Activated CD4-positive, alpha-beta T cell treated with anti-CD3 and anti-CD28 coated beads, Interleukin-2, amount 50 U/mL, for 4 hours (primary cell): ENCODE results near the gene NTN3.
A peak's percentile ranks its signal among the peaks of the same experiment; 100 is the strongest.

ENCODE experiments used
- DNase-seq, 2 experiments: peaks; one replicate each; pipeline ENCODE4 v3.0.0-alpha.2; 2020

The NTN3 gene

DNA sequence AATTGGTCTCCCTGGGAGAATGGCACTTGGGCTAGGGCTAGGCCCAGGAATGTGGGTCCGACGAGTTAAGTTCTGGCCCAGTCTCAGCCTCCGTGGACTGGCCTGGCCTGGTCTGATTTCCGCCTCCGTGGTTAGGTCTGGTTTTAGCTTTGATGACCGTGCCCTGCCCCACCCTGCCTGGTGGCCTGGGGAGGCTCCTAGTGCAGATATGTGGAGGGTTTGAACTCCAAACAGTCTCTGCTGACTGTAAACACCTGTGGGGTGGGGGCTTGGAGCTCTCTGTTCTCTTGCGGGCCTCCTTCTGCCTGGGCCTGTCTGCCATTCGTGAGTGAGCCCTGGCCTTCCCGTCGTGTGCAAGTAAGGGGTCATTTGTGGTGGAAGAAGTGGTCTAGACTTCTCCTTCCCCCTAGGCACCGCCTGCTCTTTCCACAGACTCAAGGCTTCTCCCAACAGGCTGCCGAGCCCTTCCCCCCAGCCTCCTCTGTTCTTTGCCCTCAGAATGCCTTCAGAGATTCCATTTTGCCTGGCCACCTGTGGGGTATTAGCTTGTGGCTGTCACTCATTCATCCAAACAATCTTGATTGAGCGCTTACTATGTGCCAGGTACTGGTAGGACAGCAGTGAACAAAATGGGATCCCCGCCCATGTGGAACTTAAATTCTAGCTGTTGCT, 44.2 kb downstream of the NTN3 start:
- DNase-seq, result no peak

DNA sequence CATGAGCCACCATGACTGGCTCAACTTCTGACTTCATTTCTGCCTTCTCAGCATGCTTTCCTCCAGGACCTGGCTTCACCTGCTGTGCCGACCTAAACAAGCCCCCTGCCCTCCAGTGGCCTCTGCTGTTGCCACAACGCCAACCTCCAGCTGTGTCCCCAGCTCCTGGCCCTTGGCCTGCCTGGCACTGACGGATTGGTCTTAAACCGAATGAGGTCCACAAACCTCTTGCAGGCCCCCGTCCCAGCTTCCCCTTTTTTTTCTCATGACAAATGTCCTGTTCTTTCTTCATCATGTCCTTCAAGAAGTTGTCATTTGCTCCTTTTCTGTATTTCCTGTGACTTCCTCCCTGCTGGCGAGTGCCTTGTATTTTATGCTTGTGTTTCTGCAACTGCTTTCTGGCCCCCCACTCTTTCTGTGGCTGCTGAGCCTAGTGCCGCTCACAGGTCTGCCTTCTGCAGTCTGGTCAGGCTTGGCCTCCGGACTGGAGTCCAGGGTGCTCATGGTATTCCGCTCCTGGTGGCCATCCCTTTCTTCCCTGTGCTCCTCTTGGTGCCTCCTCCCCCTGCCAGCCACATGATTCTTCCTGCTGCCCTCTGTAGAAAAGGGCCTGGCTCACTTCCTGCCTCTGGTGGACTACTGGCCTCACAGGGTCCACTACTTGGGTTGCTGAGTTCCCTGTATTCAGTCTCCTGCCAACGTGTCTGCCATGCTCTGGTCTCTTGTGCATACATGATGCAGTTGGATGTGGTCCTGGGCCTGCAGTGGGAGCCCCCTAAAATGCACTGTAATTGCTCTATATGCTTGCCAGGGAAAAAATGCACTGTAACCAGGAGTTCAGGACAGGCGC, 45.5 kb downstream of the NTN3 start:
- no peak for DNase-seq

DNA sequence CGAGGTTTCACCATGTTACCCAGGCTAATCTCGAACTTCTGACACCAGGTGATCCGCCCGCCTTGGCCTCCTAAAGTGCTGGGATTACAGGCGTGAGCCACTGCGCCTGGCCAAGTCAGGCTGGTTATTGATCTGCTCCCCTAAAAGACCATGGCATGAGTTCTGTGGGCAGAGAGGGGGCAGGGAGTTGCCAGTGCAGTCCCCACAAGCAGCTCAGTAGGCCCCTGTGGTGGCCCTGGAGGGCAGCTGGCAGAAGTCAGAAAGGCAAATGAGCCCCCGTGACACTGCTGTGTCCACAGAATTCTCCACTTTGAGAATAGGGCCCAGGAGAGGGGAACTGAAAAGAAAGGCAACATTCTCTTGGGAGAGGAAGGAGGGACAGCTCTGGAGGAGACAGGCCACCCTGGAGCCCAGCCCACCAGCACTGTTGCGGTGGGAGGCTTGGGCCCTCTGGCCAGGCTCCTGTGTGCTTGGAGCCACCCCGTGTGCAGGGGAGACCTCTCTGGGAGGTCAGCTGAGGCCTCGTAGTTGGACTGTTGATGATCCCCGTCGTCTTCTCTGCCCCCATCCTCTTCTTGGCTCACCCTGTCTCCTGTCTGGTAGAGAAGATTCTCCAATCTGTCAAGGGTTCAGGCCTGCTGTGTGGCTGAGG, 47.0 kb downstream of the NTN3 start:
- no peak for DNase-seq

DNA sequence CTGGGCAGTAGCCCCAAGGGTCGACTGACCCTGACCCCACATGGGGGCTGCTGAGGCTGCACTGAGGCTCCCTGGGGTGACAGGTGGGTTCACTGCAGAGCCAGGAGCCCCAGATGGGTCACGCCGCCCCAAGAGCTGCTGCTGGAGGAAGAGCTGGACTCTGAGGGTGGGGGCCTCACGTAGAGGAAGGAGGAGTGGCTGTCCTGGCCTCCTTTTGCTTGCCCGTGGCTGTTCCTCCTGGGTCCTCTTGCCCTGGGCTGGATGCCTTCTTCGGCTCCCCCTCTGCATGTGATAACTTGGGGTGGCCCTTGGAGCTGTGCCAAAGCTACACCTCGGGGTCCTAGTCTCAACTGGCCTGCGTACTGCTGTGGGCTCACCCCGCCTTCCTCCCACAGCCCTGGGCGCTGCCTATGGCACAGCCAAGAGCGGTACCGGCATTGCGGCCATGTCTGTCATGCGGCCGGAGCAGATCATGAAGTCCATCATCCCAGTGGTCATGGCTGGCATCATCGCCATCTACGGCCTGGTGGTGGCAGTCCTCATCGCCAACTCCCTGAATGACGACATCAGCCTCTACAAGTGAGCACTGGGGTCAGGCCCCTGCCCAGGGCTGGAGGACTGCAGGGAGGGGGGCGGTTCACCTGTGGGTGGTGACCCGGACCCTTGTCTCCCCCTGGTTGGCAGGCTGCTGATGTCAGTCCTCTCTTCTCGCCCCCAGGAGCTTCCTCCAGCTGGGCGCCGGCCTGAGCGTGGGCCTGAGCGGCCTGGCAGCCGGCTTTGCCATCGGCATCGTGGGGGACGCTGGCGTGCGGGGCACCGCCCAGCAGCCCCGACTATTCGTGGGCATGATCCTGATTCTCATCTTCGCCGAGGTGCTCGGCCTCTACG, 48.0 kb downstream of the NTN3 start:
- DNase-seq, result no peak

DNA sequence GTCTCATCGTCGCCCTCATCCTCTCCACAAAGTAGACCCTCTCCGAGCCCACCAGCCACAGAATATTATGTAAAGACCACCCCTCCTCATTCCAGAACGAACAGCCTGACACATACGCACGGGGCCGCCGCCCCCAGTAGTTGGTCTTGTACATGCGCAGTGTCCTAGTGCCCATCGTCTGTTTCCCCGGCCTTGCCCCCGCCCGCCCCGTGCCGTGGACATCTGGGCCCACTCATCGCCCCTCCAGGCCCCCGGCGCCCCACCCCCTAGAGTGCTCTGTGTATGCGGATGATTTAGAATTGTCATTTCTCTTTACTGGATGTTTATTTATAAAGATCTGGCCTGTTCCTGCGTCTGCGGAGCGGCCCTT, 48.6 kb downstream of the NTN3 start:
- DNase-seq, result no peak

DNA sequence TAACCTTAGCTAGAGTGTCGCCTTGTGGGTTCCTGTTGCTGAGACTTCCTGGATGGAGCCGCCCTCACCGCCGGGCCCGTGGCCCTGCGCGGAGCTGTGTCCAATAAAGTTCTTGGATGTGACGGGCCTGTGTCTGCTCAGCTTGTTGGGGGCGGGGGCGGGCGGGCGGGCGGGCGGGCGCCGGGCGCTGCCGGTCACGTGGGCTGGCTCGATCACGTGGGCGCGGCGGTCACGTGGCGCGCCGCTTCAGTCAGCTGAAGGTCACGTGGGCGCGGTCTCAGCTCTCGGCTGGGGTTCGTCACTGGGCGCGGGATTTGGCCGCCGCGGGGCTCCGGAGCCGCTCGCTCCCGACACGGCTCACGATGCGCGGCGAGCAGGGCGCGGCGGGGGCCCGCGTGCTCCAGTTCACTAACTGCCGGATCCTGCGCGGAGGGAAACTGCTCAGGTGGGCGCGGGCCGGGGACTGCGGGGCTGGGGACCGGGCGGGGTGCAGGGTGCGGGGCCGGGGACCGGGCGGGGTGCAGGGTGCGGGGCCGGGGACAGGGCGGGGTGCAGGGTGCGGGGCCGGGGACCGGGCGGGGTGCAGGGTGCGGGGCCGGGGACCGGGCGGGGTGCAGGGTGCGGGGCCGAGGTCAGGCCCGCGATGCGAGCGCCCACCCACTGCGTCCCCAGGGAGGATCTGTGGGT, 49.1 kb downstream of the NTN3 start, which contains the start of gene AMDHD2:
Gene AMDHD2, plus strand, starts transcription at position 275 of the 687 bp plus-strand sequence. Its CDS starts 88 bp downstream, at position 363.
- DNase-seq, result peak; percentile 86 to 87

DNA sequence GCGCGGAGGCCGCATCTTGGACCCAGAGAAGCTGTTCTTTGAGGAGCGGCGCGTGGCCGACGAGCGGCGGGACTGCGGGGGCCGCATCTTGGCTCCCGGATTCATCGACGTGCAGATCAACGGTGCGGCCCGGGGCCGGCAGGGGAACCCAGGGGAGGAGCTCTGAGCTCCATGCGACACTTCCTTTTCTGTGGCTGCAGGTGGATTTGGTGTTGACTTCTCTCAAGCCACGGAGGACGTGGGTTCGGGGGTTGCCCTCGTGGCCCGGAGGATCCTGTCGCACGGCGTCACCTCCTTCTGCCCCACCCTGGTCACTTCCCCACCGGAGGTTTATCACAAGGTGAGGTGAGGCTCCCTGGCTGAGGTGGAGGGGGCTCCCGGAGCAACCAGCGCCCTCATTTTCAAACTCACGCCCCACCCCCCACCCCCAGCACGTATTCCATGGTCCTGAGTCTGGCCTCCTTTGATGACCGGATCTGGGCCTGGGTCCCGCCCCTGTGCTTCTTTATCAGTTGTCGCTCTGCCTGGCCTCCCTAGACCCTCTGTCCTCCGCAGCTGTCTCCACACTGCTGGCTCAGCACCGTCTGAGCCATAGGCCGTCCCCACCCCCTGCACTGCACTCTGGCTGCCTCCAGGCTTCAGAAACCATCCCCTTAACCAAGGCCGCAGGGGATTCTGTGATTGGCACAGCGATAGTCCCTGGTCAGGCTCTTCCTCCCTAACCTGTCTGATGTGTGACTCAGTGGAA, 49.9 kb downstream of the NTN3 start:
- DNase-seq, result peak; percentile 19 to 25
